CMK (cell line): ENCODE results near the gene NKX6-2.
"Not testable (repeated sequence)": the region's sequence is repeated elsewhere in the genome, so short reads cannot be mapped to it uniquely, and the experiment has no call there.

Experiments used
- DNase-seq: peaks from one replicate; pipeline ENCODE4 v3.0.0-alpha.2; 2010; ENCODE audit warnings: low read depth

NKX6-2 gene

GRCh38 chr10:132797986-132798385 lies 12.0 kb upstream of the NKX6-2 start:
- DNase-seq: not testable (repeated sequence)

GRCh38 chr10:132796846-132797245 lies 10.9 kb upstream of the NKX6-2 start:
- DNase-seq: no peak

GRCh38 chr10:132793871-132794849 lies 8.2 kb upstream of the NKX6-2 start:
- no peak for DNase-seq

GRCh38 chr10:132793213-132793612 lies 7.3 kb upstream of the NKX6-2 start:
- DNase-seq: no peak

- DNase-seq: no peak
Measured at GRCh38 chr10:132792796-132793195, 6.8 kb upstream of the NKX6-2 start.

DNA sequence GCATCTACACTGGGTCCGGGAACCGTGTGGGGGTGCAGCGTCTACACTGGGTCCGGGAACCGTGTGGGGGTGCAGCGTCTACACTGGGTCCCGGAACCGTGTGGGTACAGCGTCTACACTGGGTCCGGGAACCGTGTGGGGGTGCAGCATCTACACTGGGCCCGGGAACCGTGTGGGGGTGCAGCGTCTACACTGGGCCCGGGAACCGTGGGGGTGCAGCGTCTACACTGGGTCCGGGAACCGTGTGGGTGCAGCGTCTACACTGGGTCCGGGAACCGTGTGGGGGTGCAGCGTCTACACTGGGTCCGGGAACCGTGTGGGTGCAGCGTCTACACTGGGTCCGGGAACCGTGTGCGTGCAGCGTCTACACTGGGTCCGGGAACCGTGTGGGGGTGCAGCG lies 6.2 kb upstream of the NKX6-2 start:
- DNase-seq: not testable (repeated sequence)

DNA sequence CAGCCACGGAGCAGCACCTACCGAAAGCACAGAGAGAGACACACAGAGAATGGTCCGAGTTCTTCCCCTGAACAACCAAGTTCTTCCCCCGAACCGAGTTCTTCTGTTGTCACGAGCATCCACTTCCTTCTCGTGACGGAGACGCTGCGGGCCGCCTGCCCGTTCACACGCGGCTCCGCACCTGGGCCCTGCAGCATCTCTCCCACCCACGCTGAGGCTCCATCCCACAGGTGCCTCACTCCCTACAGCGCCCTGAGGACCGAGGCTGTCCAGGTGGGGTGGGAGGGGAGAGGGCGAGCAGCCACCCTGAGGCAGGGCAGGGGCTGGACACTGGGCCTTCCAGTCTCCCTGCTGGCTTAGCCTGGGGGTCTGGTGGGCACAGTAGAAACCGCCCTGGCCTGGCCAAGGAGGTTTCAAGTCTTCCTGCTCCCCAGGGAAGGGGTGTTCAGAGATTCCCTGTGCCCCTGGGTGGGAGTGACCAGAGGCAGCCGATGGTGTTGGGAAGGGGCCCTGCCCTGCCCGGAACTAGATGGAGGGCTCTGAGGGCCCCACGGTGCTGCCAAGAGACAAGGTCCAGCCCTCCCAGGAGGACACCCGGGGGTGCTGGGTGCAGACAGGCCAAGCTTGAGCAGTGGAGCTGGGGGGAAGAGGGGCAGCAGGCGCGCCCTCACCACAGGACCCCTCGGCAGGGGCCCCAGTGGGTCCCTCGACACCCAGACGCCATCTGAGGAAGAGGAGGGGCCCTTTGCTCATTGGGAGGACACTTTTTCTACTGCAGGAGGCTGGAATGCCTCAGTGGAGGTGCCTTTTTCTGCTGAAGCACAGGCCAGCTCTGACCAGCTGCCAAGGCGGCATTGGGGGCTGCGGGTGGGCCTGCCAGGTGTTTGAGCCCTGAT lies 5.2 kb upstream of the NKX6-2 start:
- no peak for DNase-seq

DNA sequence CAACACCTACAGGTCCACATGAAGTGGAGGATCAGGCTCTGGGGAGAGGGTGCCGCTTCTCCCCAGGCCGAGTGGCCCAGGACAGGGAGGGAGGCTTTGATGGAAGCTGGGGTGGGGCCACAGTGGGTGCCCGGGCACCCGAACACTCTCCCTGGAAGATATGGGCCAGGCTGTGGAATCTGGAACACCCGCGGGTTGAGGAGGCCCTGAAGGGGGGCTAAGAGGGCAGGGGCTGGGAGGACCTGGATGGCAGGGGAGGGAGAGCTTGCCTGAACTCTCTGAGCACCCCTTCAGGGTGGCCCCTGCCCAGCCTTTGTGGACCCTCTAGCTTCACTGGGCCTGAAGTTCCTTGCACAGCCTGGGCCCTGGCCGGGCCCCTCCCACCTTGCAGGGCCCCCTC lies 4.5 kb upstream of the NKX6-2 start:
- DNase-seq: no peak

DNA sequence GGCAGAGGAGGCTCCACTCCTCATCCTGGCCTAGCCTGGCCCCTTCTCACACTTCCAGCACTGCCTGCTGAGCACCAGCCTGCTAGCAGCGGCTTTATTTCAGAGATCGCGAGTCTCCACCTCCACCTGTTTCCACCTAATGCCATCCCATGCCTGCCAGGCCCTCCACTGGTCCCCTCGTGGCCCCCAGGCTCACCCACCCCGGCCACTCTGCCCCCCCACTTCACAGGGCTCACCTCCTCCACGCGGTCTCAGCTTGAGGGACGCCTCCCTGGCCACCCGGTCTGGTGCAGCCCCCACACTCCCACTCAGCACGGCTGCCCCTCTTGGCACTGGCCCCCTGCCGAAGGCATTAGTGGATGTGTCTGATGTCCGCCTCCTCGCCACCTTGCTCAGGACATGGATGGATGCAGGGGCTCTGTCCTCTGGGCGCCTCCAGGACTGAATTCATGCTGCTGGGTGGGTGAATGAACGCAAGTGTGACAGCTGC lies 3.8 kb upstream of the NKX6-2 start:
- DNase-seq: no peak

- DNase-seq: no peak
Measured at GRCh38 chr10:132788831-132789219, 2.9 kb upstream of the NKX6-2 start.

- no peak for DNase-seq
Measured at GRCh38 chr10:132788180-132788830, 2.4 kb upstream of the NKX6-2 start.

DNA sequence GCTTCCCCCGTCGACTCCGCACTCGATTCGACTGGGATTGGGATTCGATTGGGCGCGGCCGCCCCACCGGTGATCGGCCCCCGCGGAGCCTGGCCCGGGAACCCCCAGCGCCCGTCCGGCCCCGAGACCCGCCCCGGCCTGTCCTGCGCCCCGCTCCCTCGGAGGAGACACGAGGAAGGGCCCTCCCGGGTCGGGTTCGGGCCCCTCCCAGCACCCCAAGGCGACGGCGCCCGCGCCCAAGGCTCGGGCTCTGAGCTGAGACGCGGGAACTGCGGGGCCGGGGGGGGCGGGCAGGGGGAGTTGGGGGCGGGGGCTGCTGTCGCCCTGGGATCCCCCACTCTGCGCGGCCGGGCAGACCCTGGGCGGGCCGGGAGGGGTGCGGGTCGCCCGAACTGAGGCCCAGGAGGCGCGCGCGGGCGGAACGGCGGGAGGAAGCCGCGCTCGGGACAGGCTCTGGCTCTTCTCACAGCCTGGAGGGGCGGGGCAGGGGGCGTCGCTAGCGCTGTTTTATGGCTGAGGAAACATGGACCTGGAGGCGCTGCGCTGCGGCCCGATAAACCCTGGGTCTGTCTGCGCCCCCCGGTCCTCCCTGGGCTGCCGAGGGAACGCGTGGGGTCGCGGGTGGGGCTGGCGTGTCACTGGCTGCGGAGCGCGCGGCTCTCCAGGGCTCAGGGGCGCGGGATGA lies 1.7 kb upstream of the NKX6-2 start:
- no peak for DNase-seq

DNA sequence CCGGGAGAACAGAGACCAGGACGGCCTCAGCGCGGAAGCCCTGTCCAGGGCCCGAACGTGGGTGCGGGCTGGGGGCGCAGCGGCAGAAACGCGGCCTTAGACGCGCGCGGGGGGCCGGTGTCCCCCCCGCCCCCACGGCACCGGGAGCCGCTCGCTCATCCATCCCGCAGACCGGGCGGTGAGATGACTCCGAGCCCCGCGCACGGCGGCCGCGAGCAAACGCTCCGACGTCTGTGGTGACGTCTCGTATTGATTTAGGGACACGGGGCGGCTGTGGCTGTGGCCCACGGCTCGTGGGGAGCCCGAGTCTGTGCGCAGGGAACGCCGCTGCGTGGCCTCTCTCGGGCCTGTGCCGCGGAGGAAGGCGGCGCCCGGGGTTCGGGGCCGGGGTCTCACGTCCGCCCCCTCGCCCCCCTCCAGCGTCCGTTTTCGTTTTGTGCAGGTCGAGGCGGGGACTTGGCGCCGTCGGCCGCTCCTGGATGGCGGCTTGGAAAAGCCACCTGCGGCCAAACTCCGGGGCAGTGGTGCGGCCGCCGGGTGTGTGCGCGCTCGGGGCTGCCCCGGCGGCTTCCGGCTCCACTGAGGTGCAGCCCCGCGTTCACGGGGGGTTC lies 1.0 kb upstream of the NKX6-2 start:
- no peak for DNase-seq

- DNase-seq: no peak
Measured at GRCh38 chr10:132786476-132786883, 533 bp upstream of the NKX6-2 start.

DNA sequence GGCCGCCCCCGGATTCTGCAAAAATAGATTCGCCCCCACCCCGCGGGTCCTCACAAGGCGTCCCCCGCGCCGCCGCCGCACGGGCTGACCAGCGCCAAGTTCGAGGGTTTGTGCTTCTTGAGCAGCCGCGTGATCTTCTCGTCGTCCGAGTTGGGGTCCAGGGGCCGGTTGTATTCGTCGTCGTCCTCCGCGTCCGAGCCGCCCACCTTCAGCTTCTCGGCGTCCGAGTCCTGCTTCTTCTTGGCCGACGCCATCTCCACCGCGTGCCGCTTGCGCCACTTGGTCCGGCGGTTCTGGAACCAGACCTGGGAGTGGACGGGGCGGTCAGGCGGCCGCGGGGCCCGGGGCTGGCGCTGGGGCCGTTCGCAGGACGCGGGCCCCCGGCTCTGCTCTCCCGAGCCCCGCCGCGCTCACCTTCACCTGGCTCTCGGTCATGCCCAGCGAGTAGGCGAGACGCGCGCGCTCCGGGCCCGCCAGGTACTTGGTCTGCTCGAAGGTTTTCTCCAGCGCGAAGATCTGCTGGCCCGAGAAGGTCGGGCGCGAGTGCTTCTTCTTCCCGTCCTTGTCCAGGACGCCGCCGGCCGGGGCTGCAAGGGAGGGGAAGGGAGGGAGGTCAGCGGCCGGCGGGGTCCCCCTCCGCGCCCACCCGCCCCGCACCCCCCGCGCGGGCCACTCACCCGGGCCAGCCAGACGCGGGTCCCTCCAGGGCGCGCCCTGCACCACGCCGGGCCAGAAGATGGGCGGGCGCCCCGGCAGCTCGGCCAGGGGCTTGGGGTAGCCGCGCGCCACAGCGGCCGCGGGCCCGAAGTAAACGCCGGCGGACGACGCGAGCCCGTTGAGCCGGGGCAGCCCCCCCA lies 853 bp downstream of the NKX6-2 start:
- no peak for DNase-seq

DNA sequence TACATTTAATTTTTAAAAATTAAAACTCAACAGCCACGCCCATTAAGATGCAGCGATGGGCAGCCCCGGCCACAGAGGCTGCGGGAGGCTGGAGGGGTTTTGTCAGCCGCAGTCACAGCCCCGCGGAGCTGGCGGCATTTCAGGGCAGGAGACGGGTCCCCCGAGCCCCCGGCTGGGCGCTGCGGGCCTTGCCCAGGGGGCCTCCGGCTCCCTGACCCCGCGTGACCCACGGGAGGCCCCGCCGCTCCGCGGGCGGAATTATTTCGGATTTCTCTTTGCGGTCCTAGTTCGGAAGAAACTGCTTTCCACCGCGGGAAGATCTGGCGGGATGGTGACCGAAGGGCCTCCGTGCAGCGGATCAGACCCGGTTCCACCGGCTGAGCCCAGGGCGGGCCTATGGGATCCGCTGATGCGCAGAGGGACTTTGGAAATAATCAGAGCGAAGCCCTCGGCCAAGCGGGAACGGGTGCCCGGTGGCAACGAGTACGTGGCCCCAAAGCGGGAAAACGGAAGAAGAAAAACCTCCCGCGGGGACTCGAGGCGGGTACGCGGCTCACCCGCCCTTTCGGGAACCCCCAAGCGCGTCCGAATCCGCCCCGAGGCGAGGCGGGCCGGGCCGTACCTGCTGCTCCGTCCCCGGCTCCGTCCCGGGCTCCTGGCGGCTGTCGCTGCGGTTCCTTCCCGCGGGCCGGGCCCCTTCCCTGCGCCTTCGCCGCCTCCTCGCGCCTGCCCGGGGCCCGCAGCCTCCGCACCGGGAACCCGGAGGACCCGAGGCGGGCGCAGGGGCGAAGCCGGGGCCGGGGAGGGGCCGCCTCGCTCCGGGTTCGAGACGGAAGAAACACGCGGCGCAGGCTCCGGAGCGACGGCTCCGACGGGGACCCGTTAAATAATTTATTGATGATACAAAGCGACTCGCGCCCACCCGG lies 1.7 kb downstream of the NKX6-2 start:
- no peak for DNase-seq

DNA sequence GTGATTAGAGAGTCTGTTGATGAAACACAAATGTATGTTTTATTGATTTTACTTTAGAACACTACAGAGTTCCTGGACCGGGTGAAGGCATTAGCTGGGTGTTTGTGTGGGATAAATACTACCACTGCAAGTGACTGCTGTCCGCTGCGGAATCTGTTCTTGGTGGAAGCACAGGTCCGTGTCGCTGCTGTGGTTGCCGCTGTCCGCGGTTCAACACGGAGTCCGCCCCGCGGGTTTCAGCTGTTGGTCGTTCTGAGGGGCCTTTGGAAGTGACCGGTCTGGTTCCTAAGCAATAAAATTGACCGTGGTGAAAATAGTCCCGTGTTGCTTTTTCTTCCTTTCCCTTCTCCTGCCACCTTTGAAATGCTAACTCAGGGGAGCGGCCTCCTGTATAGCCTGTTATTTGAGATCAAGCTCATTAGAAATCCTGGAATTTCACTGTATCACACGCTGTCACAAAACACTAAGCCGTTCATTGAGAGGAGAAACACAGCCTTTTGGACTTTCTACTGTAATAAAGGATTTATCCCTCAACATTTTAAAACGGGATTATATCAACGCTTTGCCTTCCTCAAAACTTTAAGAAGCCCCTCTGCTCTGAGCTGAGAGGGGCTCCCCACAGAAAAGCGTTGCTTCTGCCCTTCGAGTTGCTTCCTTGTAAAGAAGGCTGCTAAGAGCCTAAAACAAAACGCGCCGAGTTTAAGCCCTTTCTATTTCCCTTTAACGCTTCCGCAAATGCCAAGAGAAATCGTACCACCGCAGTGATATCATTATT lies 2.6 kb downstream of the NKX6-2 start:
- DNase-seq: no peak

DNA sequence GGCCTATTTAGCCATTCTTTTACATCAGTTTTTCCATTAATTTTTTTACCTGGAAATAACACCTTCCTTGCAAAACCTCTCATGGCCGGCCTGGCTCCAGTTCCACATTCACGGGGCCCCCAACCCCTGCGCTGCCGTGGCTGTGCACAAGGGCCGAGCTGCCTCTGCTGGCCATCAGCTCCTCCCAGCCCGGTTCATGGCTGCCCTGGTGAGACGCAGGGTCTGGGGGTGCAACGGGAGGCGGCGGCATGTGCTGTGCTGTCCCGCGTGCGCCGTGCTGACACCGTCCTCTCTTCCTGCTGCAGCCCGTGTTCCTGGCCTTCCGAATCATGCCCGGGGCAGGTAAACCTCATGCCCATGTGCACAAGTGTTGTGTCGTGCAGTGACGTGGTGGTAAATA lies 4.4 kb downstream of the NKX6-2 start:
- no peak for DNase-seq
